Measurements from ENCODE around the gene PLP2. TPM values are rescaled to one million over a fixed set of nuclear protein-coding genes. Genes with fewer than 3 reads are reported as not detected.

PLP2 gene
- total RNA-seq, 2 donors from 2014 or later, result 232 to 266 TPM

DNA sequence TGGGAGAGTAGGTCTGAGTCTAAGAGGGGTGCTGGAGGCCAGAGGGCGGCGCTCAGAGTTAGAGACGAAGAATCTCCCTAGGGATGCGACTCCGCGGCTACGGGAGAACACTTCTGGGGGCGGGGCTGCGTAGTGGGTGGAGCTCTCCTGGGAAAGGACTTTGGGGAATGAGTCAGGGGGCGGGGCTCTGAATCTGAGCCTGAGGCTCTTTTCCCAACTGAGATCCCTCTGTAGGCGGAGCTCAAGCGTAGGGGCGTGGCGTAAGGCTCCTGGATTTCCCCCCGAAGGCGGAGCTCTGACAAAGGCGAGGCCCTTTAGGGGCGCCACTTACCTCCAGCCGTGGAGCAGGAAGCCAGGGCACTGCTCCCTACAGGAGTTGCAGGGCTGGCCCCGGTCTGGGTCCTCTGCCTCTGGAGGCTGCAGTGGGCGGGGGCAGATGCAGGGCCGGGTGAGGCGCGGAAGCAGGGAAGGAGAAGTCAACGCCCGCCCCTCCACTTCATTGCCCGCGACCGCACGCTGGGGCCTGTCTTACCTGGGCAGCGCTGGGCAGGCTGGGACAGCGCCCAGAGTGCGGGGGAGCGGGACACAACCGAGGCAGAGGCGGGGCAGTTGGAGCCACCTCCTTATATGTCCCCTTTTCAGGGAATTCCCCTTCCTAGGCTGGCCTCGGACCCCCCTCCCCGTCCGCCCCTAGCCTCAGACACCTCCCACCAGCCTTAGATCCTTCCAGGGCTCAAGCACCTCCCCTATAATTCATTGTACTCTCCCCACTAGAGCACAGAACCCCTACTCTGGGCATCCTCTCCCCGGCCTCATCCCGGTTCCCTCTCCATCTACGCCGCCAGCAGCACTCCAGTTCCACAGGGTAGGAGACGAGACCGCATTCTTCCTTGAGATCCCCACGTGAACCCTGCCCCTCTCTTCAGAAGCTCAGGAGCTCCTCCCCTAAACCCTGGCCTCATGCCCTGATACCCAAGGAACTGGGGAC, 12.9 kb downstream of the PLP2 start:
- H3K4me1 Mint-ChIP-seq (ENCODE audit: low read depth), result peaks cover 9% of the 10 kb centered on the region
- H3K9me3 Mint-ChIP-seq, result no peaks in the 10 kb centered on the region
- H3K36me3 Mint-ChIP-seq (ENCODE audit: insufficient read depth in 2 of 2), result peaks cover 4 to 7% of the 10 kb centered on the region in 2 donors
- peak overlapping the region; percentile 43 for H3K27ac Mint-ChIP-seq
- ATAC-seq (replicated peaks in 1 of 2), result peak; percentile 51 to 52
- DNase-seq, result peak; percentile 29 to 48
- H3K4me3 Mint-ChIP-seq, result peak overlapping the region; percentile 81 to 88
- H3K27me3 Mint-ChIP-seq (ENCODE audit: low read depth), result no peaks in the 10 kb centered on the region

DNA sequence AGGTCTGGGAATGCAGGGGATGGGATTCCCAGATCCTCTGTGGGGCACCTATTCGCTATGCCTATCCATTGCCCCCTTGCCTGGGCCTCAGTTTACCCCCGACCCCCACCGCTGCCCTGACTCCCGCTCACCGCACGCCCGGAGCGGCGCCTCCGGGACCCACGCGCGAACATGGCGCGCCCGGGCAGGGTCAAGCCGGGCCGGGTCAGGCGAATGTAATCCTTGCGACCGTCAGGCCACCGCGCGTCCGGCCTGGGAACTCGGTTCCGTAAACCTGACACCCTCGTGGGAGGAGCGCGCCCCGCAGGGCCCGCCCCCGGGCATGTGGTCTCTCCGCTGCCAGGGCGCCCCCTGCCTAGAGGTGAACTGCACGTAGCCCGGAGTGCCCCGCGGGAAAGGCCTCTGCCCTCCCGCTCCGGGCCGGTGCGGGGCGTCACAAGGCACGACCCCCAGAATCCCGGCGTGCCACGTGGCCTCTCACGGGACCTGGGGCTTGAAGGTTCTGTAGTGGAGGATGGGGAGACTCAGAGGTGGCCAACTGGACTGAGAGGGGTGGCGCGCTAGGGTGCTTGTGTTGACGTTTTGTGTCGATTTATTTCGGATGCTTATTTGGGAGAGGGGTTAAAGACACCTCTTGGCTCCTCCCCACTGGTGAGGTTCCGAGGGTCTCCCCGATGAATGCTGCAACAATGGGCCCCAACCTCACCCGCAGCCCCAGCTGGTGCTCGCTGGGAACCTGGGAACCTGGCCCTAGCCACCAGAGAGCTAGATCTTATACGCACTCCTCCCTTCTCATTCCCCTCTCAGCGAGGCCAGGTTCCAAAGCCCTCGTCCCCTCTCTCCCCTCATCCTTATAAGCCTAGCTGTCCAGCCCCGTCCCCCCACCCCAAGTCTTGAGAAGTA, 14.7 kb downstream of the PLP2 start, which contains the start of gene PRICKLE3:
Gene PRICKLE3 (minus strand): TSS at position 249 of the 903 bp plus-strand sequence. CDS start 76 bp downstream, at position 173.
- ATAC-seq (replicated peaks in 1 of 2) (peak; percentile 39 to 41), DNase-seq (peak; percentile 85 to 87)
- Mint-ChIP-seq H3K4me1 (ENCODE audit: low read depth) (peaks cover 23% of the 10 kb centered on the region), H3K9me3 (no peaks in the 10 kb centered on the region), H3K4me3 (peak within 1 kb of the TSS; percentile 81 to 88), H3K27ac (peak within 1 kb of the TSS; percentile 77), H3K27me3 (ENCODE audit: low read depth) (peaks cover 9% of the 10 kb centered on the region), H3K36me3 (ENCODE audit: insufficient read depth in 2 of 2) (peaks cover 5 to 10% of the 10 kb centered on the region in 2 donors)

DNA sequence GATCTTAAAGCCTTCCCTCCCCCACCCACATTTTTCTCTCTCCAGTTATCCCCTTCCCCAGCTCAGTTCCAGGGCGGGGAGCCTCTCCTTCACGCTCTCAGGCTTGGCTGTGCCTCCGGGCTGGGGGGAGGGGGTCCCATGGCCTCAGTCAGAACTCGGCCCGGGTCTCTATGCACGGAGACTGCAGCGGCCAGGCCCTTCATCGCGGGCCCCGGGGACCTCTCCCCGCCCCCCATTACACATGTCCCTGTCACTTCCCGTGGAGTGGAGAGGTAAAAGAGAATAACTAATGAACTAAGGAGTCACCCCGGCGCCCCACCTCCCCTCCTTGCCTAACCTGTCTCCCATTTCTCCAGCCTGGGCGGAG, 15.3 kb downstream of the PLP2 start:
- peaks cover 5 to 10% of the 10 kb centered on the region in 2 donors for H3K36me3 Mint-ChIP-seq (ENCODE audit: insufficient read depth in 2 of 2)
- peaks cover 9% of the 10 kb centered on the region for H3K27me3 Mint-ChIP-seq (ENCODE audit: low read depth)
- ATAC-seq (replicated peaks in 1 of 2), result no peak
- no peak overlapping the region for H3K27ac Mint-ChIP-seq
- H3K9me3 Mint-ChIP-seq, result no peaks in the 10 kb centered on the region
- peaks cover 23% of the 10 kb centered on the region for H3K4me1 Mint-ChIP-seq (ENCODE audit: low read depth)
- no peak overlapping the region for H3K4me3 Mint-ChIP-seq
- no peak for DNase-seq

DNA sequence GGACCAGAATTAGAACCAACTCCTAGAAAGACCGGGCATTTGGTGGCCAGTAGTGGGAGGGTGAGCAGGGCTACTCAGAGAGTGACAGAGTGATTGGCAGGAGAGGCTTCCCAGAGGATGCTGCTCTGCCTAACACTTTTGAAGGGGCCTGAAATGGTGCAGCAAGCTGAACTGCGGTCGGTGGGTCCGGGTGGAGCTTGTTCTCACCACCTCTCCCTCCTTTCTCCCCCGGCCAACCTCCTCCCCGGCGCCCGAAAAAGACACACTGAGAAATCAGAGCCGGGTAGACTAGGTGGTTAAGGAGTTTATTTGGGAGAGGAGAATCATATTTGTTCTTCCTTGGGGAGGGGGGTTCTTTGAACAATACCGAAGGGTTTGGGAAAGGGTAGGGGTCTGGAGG, 15.8 kb downstream of the PLP2 start:
- no peak overlapping the region for H3K4me3 Mint-ChIP-seq
- H3K36me3 Mint-ChIP-seq (ENCODE audit: insufficient read depth in 2 of 2), result peaks cover 2 to 6% of the 10 kb centered on the region in 2 donors
- no peak overlapping the region for H3K27ac Mint-ChIP-seq
- peaks cover 9% of the 10 kb centered on the region for H3K27me3 Mint-ChIP-seq (ENCODE audit: low read depth)
- no peak for ATAC-seq (replicated peaks in 1 of 2)
- peaks cover 26% of the 10 kb centered on the region for H3K4me1 Mint-ChIP-seq (ENCODE audit: low read depth)
- DNase-seq, result no peak
- H3K9me3 Mint-ChIP-seq, result no peaks in the 10 kb centered on the region

DNA sequence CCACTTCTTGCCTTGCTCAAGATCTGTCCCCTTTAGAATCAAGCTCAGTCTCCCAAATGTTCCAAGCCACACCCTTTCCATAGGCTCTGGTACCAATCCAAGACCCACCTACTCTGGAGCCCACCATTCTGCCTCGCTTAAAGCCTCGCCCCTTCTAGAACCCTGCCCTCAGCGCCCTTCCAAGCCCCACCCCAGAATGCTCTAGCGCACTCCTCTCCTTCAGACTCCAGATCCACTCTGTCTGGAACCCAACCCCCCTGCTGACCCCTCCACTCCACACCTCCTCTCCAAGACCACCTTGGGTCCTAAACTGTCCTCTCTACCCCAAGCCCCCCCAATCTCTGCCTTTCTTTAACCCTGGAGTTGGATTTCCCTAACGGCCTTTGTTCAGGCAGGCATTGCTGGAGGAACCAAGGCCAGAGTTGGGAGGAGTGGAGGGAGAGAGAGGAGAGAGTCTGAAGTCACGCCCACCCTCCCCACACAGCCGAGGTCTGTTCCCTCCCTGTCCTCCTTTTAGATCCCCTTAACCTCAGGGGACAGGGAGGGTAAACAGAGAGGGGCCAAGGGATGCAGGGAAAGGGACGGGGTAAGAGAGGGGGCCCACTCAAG, 16.9 kb downstream of the PLP2 start:
- Mint-ChIP-seq H3K4me1 (ENCODE audit: low read depth) (peaks cover 36% of the 10 kb centered on the region), H3K36me3 (ENCODE audit: insufficient read depth in 2 of 2) (peaks cover 2 to 6% of the 10 kb centered on the region in 2 donors), H3K27me3 (ENCODE audit: low read depth) (peaks cover 9% of the 10 kb centered on the region), H3K27ac (no peak overlapping the region), H3K9me3 (no peaks in the 10 kb centered on the region), H3K4me3 (no peak overlapping the region)
- ATAC-seq (replicated peaks in 1 of 2) (no peak), DNase-seq (no peak)

DNA sequence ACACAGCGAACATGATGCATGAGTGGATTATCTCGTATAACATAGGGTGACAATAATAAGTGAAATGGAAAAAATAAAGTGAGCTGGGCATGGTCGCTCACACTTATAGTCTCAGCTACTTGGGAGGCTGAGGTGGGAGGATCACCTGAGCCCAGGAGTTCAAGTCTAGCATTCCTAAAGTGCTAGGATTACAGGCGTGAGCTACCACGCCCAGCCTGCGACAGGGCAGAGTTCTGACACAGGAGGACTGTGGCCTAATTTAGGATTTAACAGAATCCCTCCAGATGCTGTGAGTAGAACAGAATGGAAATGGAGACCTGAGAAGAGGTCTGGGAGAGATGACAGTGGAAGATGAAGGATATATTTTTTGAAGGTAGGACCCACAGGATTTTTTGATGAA, 17.9 kb downstream of the PLP2 start:
- ATAC-seq (replicated peaks in 1 of 2) (no peak), DNase-seq (no peak)
- H3K4me3 Mint-ChIP-seq, result peak overlapping the region; percentile 90 to 98
- H3K36me3 Mint-ChIP-seq (ENCODE audit: insufficient read depth in 2 of 2), result peaks cover 2 to 6% of the 10 kb centered on the region in 2 donors
- H3K9me3 Mint-ChIP-seq, result no peaks in the 10 kb centered on the region
- peak overlapping the region; percentile 94 for H3K27ac Mint-ChIP-seq
- H3K27me3 Mint-ChIP-seq (ENCODE audit: low read depth), result peaks cover 9% of the 10 kb centered on the region
- peaks cover 43% of the 10 kb centered on the region for H3K4me1 Mint-ChIP-seq (ENCODE audit: low read depth)

DNA sequence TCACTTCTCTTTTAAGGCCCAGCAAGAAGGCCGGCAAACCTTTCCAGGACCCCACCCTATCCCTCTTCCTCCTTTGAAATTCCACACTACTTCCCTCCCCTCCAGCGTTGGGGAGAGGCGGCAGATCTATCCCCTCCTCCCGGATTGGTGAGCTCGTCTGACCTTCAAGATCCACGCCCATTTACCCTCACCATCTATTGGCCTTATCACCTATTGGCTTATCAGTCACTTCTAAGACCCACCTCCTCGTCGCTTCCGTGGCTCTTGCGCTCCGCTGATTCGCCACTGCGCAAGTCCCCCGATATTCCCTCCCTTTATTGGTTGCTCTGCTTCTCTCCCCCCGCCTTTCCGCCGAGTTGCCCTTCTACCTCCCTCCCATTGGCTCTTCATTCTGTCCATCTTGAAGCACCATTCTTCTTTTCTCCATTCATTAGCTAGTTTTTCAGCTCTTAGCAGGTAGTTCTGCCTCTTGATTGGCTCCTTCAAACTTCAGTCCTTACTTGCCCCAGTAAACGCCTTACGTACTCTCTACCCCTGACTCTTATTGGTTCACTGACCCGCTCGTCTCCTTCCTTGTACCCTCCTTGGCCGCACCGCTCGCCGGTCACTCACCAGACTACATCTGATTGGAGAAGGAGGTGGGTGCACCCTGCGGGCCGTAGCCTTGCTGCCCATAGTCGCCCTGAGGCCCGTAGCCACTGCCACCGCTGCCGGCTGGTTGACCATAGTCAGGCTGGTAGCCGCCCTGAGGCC, 19.3 kb downstream of the PLP2 start:
- ATAC-seq (replicated peaks in 1 of 2) (peak; percentile 89 to 90), DNase-seq (peak; percentile 81 to 90)
- Mint-ChIP-seq H3K4me3 (peak overlapping the region; percentile 90 to 98), H3K4me1 (ENCODE audit: low read depth) (peaks cover 43% of the 10 kb centered on the region), H3K27me3 (ENCODE audit: low read depth) (peaks cover 9% of the 10 kb centered on the region), H3K27ac (peak overlapping the region; percentile 94), H3K36me3 (ENCODE audit: insufficient read depth in 2 of 2) (peaks cover 2 to 9% of the 10 kb centered on the region in 2 donors), H3K9me3 (no peaks in the 10 kb centered on the region)

DNA sequence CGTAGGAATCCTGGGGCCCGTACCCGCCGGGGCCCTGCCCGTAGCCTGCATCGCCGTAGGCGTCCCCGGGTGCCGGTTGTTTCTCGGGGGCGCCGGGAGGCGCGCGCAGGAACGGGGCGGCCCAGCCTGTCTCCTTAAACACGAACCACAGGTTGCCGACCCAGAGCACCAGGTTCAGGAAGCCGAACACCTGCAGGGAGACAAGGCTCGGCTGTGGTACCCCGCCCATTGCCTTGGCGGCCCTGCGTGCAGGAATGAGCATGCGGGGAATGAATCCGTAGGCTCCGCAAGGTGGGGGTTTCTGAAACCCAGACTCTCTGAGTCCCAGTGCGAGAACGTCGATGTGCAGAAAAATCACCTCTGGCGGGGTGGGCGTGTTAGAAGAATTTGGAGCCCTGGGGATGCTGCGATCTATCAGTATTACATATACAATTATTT, 19.9 kb downstream of the PLP2 start:
- ATAC-seq (replicated peaks in 1 of 2), result peak in 1 of 2 donors; percentile 11
- peaks cover 2 to 9% of the 10 kb centered on the region in 2 donors for H3K36me3 Mint-ChIP-seq (ENCODE audit: insufficient read depth in 2 of 2)
- DNase-seq, result peak in 1 of 2 donors; percentile 34

DNA sequence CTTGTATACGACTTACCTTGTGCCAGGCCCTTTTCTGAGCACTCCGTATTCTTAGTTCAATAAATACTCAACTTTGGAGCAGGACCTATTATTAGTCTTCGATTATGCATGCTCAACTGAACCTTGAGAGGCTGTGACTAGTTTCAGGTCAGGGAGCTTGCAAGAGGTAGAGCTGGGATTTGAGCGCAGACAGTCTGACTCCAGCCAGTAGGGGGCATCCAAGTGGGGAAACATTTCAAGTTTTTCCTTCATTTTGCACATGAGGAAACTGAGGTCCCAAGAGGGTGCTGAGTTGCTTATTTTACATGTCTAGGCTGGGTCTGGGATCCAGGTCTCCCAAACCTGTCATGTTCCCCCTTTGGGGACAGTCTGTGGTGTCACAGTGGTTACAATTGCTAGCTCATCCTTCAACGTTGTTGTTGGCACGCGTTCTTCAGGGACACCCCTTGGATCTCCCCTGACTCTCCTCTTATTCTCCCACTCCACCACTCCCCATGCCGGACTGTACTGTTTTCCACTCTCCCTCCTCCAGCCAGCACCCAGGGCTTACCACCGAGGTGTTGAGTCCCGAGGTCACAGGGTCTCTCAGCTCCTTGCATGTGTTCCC, 21.1 kb downstream of the PLP2 start:
- Mint-ChIP-seq H3K27me3 (ENCODE audit: low read depth) (peaks cover 9% of the 10 kb centered on the region), H3K36me3 (ENCODE audit: insufficient read depth in 2 of 2) (peaks cover 2 to 9% of the 10 kb centered on the region in 2 donors), H3K9me3 (no peaks in the 10 kb centered on the region), H3K4me1 (ENCODE audit: low read depth) (peaks cover 38% of the 10 kb centered on the region), H3K4me3 (peak overlapping the region; percentile 49 to 54), H3K27ac (peak overlapping the region; percentile 45)
- DNase-seq (peak in 1 of 2 donors; percentile 33), ATAC-seq (replicated peaks in 1 of 2) (no peak)

More for the DNA sequence above, 19.9 kb downstream of the PLP2 start:
- Mint-ChIP-seq H3K4me1 (ENCODE audit: low read depth) (peaks cover 40% of the 10 kb centered on the region), H3K27me3 (ENCODE audit: low read depth) (peaks cover 9% of the 10 kb centered on the region), H3K4me3 (peak overlapping the region; percentile 90 to 98), H3K9me3 (no peaks in the 10 kb centered on the region), H3K27ac (peak overlapping the region; percentile 94)

DNA sequence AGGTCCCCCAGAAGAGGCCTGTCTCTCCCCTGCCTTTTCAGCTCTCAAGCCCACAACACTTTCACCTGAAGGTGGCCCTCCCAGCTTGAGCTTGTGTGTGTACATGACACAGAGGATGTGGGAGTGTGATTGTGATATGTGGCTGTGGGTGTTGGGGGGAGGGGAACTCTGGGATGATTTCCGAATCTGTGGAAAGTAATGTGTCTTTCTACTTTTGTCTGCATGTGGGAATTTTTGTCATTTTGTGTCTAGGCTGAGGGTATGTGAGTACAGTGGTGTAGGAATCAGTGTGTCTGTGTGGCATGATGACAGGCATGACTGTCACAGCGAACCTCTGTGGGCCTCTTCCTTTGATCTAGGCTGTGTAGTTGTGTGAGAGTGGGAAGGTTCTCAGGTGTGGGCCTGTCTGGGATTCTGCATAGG, 21.9 kb downstream of the PLP2 start:
- Mint-ChIP-seq H3K4me3 (peak overlapping the region; percentile 36 to 54), H3K27me3 (ENCODE audit: low read depth) (peaks cover 15% of the 10 kb centered on the region), H3K27ac (peak overlapping the region; percentile 45), H3K36me3 (ENCODE audit: insufficient read depth in 2 of 2) (peaks cover 2 to 9% of the 10 kb centered on the region in 2 donors), H3K4me1 (ENCODE audit: low read depth) (peaks cover 46% of the 10 kb centered on the region), H3K9me3 (no peaks in the 10 kb centered on the region)
- DNase-seq (no peak), ATAC-seq (replicated peaks in 1 of 2) (no peak)

DNA sequence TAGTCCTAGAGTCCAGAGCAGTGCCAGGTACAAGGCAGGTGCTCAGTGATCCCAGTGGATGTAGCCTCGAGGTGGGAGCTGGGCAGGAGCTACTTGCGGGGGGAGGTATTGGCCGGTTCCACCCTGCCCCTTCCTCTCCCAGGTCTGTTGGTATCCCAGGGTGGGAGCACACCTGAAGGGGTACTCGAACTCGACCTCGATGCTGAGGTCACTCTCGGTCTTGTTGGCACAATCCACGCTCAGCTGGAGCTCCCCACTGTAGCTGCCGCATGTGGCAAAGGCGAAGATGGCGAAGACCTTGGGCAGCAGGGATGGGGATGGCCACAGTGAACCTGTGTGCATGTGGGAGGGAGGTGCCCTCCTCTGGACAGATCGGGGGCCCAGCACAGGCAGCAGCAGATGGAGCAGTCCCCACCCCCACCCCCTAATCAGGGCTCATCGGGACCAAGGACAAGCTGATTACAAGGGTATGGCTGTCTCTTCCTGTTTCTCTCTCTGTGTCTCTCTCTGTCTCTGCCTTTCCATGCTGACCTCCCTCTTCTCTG, 25.9 kb downstream of the PLP2 start:
- Mint-ChIP-seq H3K27me3 (ENCODE audit: low read depth) (peaks cover 6% of the 10 kb centered on the region), H3K36me3 (ENCODE audit: insufficient read depth in 2 of 2) (peaks cover 0 to 3% of the 10 kb centered on the region in 2 donors), H3K9me3 (no peaks in the 10 kb centered on the region), H3K27ac (no peak overlapping the region), H3K4me3 (peak overlapping the region in 1 of 2 donors; percentile 78), H3K4me1 (ENCODE audit: low read depth) (peaks cover 38% of the 10 kb centered on the region)
- ATAC-seq (replicated peaks in 1 of 2) (no peak), DNase-seq (no peak)
